GM12878 (cell line): ENCODE measurements around the gene PACSIN3.

ENCODE experiments used
- BRCA1 ChIP-seq: IDR thresholded peaks from 2 replicates; pipeline ENCODE4 v1.6.1; 2011; ENCODE audit warnings: low read depth, low read length, improper control_type of control experiment
- CTCF ChIP-seq, 3 experiments: IDR thresholded peaks in 2 of 3; conservative IDR thresholded peaks in 1 of 3; 2 replicates each; pipeline ENCODE4 v1.5.1; 2011; ENCODE audit warnings: low read depth in 3 of 3, low read length in 3 of 3, mild to moderate bottlenecking in 3 of 3, control low read depth in 2 of 3, moderate library complexity in 2 of 3, inconsistent platforms in 1 of 3, mixed read lengths in 1 of 3; ENCODE audit not compliant: control insufficient read depth in 2 of 3, insufficient read depth in 1 of 3; ENCODE audit errors: extremely low read depth in 1 of 3
- CUX1 ChIP-seq: IDR thresholded peaks from 2 replicates; pipeline ENCODE4 v1.6.1; 2012; ENCODE audit warnings: improper control_type of control experiment, low read depth, low read length; ENCODE audit not compliant: insufficient replicate concordance
- EZH2 ChIP-seq: IDR thresholded peaks from 2 replicates; pipeline ENCODE4 v1.6.1; 2012; ENCODE audit warnings: low read depth, mild to moderate bottlenecking, control low read depth, inconsistent platforms, low read length, borderline replicate concordance; ENCODE audit not compliant: control insufficient read depth
- SIN3A ChIP-seq: IDR thresholded peaks from 2 replicates; pipeline ENCODE4 v1.6.1; 2012; ENCODE audit warnings: low read depth, low read length, improper control_type of control experiment
- SMAD1 ChIP-seq: fragments of 450-650 bp; IDR thresholded peaks from 2 replicates; pipeline ENCODE4 v1.6.1; 2018; ENCODE audit warnings: mild to moderate bottlenecking, low read depth; ENCODE audit not compliant: partially characterized antibody
- SMC3 ChIP-seq: IDR thresholded peaks from 2 replicates; pipeline ENCODE4 v1.6.1; 2011; ENCODE audit warnings: low read length, improper control_type of control experiment, borderline replicate concordance
- SUZ12 ChIP-seq: fragments of 200-600 bp; sonication (generic); IDR thresholded peaks from one replicate; pipeline ENCODE4 v1.6.1; 2018; ENCODE audit warnings: antibody characterized with exemption, mild to moderate bottlenecking; ENCODE audit not compliant: unreplicated experiment
- TARDBP ChIP-seq: IDR thresholded peaks from 2 replicates; pipeline ENCODE4 v1.6.1; 2016; ENCODE audit warnings: borderline replicate concordance
- ZZZ3 ChIP-seq: IDR thresholded peaks from 2 replicates; pipeline ENCODE4 v1.6.1; 2011; ENCODE audit warnings: low read depth; ENCODE audit not compliant: control insufficient read depth, insufficient read length

GRCh38 chr11:47166368-47166767 lies 19.9 kb downstream of the PACSIN3 start:
- TF ChIP-seq TARDBP (no peak), SMC3 (no peak), CTCF (IDR thresholded peaks at IDR 0.05 in 2 of 3, conservative IDR thresholded peaks at IDR 0.05 in 1 of 3; ENCODE audit: control insufficient read depth in 2 of 3, extremely low read depth in 1 of 3, insufficient read depth in 1 of 3, low read depth in 3 of 3, low read length in 3 of 3) (no peak), ZZZ3 (no peak), SIN3A (no peak), CUX1 (no peak), EZH2 (no peak), BRCA1 (no peak), SMAD1 (no peak), SUZ12 (no peak)
